OCI-LY1 (cell line): ENCODE results near the gene CCDC159.
"Not testable (repeated sequence)": the region's sequence is repeated elsewhere in the genome, so short reads cannot be mapped to it uniquely, and the experiment has no call there.

ENCODE experiments used
- H2AFZ ChIP-seq: fragments of 200-600 bp; sonication (generic), shearing (Covaris generic); 2 replicates; pipeline ENCODE4 v1.6.0; 2014; ENCODE audit warnings: antibody characterized with exemption, mild to moderate bottlenecking, low read length
- H3F3A ChIP-seq: fragments of 200-600 bp; sonication (generic), shearing (Covaris generic); 2 replicates; pipeline ENCODE4 v1.6.0; 2014; ENCODE audit warnings: mild to moderate bottlenecking, antibody characterized with exemption, low read length, moderate library complexity; ENCODE audit not compliant: insufficient read depth
- H3K27ac ChIP-seq: fragments of 200-600 bp; sonication (generic); 2 replicates; pipeline ENCODE4 v1.5.1; 2014; ENCODE audit warnings: low read length, mixed run types, mild to moderate bottlenecking, low read depth; ENCODE audit not compliant: poor library complexity, severe bottlenecking
- H3K27me3 ChIP-seq: fragments of 200-600 bp; sonication (generic); 2 replicates; pipeline ENCODE4 v1.6.0; 2014; ENCODE audit warnings: antibody characterized with exemption, mild to moderate bottlenecking, low read length, moderate library complexity; ENCODE audit not compliant: insufficient read depth
- H3K36me3 ChIP-seq: fragments of 200-600 bp; sonication (generic); 2 replicates; pipeline ENCODE4 v1.6.1; 2014; ENCODE audit warnings: mild to moderate bottlenecking, antibody characterized with exemption, low read length, moderate library complexity, mixed read lengths; ENCODE audit not compliant: insufficient read depth
- H3K4me1 ChIP-seq: fragments of 200-600 bp; sonication (generic); 2 replicates; pipeline ENCODE4 v1.5.1; 2014; ENCODE audit warnings: mild to moderate bottlenecking, low read length, moderate library complexity; ENCODE audit not compliant: insufficient read depth, severe bottlenecking
- H3K4me2 ChIP-seq: fragments of 200-600 bp; sonication (generic), shearing (Covaris generic); 2 replicates; pipeline ENCODE4 v1.6.1; 2014; ENCODE audit warnings: low read length
- H3K4me3 ChIP-seq: fragments of 200-600 bp; sonication (generic); 2 replicates; pipeline ENCODE4 v1.5.1; 2014; ENCODE audit warnings: low read length, low read depth, mild to moderate bottlenecking, mixed read lengths; ENCODE audit not compliant: poor library complexity, severe bottlenecking
- H3K79me2 ChIP-seq: fragments of 200-600 bp; shearing (Covaris generic); 2 replicates; pipeline ENCODE4 v1.6.1; 2016; ENCODE audit warnings: mixed run types, low read length, mixed read lengths; ENCODE audit not compliant: insufficient read depth
- H3K9ac ChIP-seq: fragments of 200-600 bp; sonication (generic), shearing (Covaris generic); 2 replicates; pipeline ENCODE4 v1.6.1; 2014; ENCODE audit warnings: mild to moderate bottlenecking, low read length, mixed read lengths
- H3K9me2 ChIP-seq: fragments of 200-600 bp; sonication (generic), shearing (Covaris generic); 2 replicates; pipeline ENCODE4 v1.6.1; 2014; ENCODE audit warnings: low read depth, mild to moderate bottlenecking, low read length, mixed read lengths
- H3K9me3 ChIP-seq: fragments of 200-600 bp; shearing (Covaris generic); 2 replicates; pipeline ENCODE4 v1.6.1; 2014; ENCODE audit warnings: low read length, mixed read lengths
- H4K20me1 ChIP-seq: fragments of 200-600 bp; sonication (generic), shearing (Covaris generic); 2 replicates; pipeline ENCODE4 v1.6.0; 2016; ENCODE audit warnings: mild to moderate bottlenecking, low read length; ENCODE audit not compliant: insufficient read depth
- CTCF ChIP-seq: fragments of 200-600 bp; sonication (generic), shearing (Covaris generic); IDR thresholded peaks from 2 replicates; pipeline ENCODE4 v1.5.1; 2017; ENCODE audit warnings: mild to moderate bottlenecking, antibody characterized with exemption, low read length, moderate library complexity, mixed read lengths
- EZH2 ChIP-seq: fragments of 200-600 bp; sonication (generic), shearing (Covaris generic); IDR thresholded peaks from 2 replicates; pipeline ENCODE4 v1.8.0; 2017; ENCODE audit warnings: borderline replicate concordance, mixed run types, mild to moderate bottlenecking, antibody characterized with exemption, low read length, moderate library complexity, mixed read lengths

The CCDC159 gene

GRCh38 chr19:11304936-11305335 lies 41.4 kb upstream of the CCDC159 start:
- Histone ChIP-seq H3K9me2 (no peaks in the 10 kb centered on the region), H3K79me2 (no peaks in the 10 kb centered on the region), H3K27me3 (no peaks in the 10 kb centered on the region), H3K9ac (no peak overlapping the region), H3K27ac (no peak overlapping the region), H3K4me2 (no peak overlapping the region), H3F3A (no peaks in the 10 kb centered on the region), H3K36me3 (no peaks in the 10 kb centered on the region), H4K20me1 (no peaks in the 10 kb centered on the region), H3K4me3 (no peak overlapping the region), H3K4me1 (no peaks in the 10 kb centered on the region), H3K9me3 (no peaks in the 10 kb centered on the region), H2AFZ (no peak overlapping the region)
- no peak for TF ChIP-seq EZH2
- TF ChIP-seq CTCF, result no peak

- Histone ChIP-seq H3K4me3 (no peak overlapping the region), H3K9me2 (no peaks in the 10 kb centered on the region), H3K9me3 (no peaks in the 10 kb centered on the region)
Measured at GRCh38 chr19:11306337-11306736, 40.0 kb upstream of the CCDC159 start.

GRCh38 chr19:11320278-11320995 lies 25.9 kb upstream of the CCDC159 start:
- peak overlapping the region; percentile 60 for H3K4me3 ChIP-seq
- H3K4me2 ChIP-seq, result peak overlapping the region; percentile 52; the same call in 1 of the 2 replicates
- peak overlapping the region; percentile 63; the same call in 1 of the 2 replicates for H3K9ac ChIP-seq
- peak overlapping the region; percentile 47 for H3K27ac ChIP-seq
- H3F3A ChIP-seq, H3K36me3 ChIP-seq, H4K20me1 ChIP-seq, H3K27me3 ChIP-seq, H3K9me3 ChIP-seq, H3K9me2 ChIP-seq, H2AFZ ChIP-seq, H3K79me2 ChIP-seq: not testable (repeated sequence)
- H3K4me1 ChIP-seq, result peaks cover 40% of the 10 kb centered on the region

More at GRCh38 chr19:11306337-11306736, 40.0 kb upstream of the CCDC159 start:
- Histone ChIP-seq H3K79me2 (no peaks in the 10 kb centered on the region), H3K4me2 (no peak overlapping the region), H3K27me3 (no peaks in the 10 kb centered on the region), H3K27ac (no peak overlapping the region), H4K20me1 (no peaks in the 10 kb centered on the region), H3F3A (no peaks in the 10 kb centered on the region), H3K36me3 (no peaks in the 10 kb centered on the region), H3K4me1 (no peaks in the 10 kb centered on the region), H2AFZ (no peak overlapping the region), H3K9ac (no peak overlapping the region)
- TF ChIP-seq CTCF (no peak), EZH2 (no peak)
